Tibial nerve (tissue), 3 donors: ENCODE results near the gene MAP2K1.

Experiments
- CTCF ChIP-seq, 5 experiments: fragments of 200-600 bp in 3 of 5; fragments of 450-650 bp in 2 of 5; sonication (generic) in 3 of 5; IDR thresholded peaks; one replicate each; pipeline ENCODE4 v1.5.1; 2016 to 2019; ENCODE audit warnings: antibody characterized with exemption in 5 of 5, mild to moderate bottlenecking in 3 of 5, moderate library complexity in 2 of 5
- POLR2A ChIP-seq, 2 donors: fragments of 450-650 bp; IDR thresholded peaks; one replicate each; pipeline ENCODE4 v1.6.1; 2017; ENCODE audit warnings: antibody characterized with exemption in 2 of 2, mild to moderate bottlenecking in 2 of 2, moderate library complexity in 2 of 2

- TF ChIP-seq CTCF (IDR thresholded peaks at IDR 0.05) = no peak
- no peak for TF ChIP-seq POLR2A (IDR thresholded peaks at IDR 0.05)
These were observed 32.8 kb downstream of the MAP2K1 start for GRCh38 chr15:66419471-66419870.
